GM12872 (cell line): ENCODE measurements around the gene KCNQ1.

Source experiments
- TF ChIP-seq, protein P1 (sequence below): IDR thresholded peaks from 3 replicates; pipeline ENCODE4 v1.5.1; 2011; ENCODE audit warnings: low read depth, mild to moderate bottlenecking, low read length, moderate library complexity; ENCODE audit not compliant: insufficient read depth

KCNQ1 gene

DNA sequence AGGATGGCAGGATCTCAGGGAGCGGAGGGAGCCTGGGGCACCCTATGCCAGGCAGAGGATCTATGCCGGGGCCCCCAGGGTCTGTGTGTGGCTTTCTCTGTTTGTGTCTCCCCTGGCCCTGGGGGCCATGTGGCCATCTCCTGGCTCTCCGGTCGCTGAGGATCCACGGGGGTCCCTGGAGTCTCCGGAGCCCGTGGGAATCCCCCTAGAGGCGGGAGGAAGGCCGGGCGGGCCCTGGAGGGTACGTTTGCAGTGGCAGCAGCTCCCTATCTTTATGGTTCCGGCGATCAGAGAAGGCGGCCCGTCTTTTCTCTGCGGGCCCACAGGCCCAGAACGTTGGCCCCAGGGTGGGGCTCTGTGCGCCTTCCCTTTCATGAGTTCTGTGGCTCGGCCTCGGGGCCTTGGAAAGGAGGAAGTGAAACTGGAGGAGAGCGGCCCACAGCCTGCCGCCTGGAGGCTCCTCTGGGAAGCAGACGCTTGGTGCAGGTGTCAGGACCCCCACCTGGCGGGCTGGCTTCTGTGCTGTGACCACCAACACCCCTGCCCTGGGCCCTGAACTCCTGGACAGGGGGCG lies 82.1 kb downstream of the KCNQ1 start:
- TF ChIP-seq, protein P1, sequence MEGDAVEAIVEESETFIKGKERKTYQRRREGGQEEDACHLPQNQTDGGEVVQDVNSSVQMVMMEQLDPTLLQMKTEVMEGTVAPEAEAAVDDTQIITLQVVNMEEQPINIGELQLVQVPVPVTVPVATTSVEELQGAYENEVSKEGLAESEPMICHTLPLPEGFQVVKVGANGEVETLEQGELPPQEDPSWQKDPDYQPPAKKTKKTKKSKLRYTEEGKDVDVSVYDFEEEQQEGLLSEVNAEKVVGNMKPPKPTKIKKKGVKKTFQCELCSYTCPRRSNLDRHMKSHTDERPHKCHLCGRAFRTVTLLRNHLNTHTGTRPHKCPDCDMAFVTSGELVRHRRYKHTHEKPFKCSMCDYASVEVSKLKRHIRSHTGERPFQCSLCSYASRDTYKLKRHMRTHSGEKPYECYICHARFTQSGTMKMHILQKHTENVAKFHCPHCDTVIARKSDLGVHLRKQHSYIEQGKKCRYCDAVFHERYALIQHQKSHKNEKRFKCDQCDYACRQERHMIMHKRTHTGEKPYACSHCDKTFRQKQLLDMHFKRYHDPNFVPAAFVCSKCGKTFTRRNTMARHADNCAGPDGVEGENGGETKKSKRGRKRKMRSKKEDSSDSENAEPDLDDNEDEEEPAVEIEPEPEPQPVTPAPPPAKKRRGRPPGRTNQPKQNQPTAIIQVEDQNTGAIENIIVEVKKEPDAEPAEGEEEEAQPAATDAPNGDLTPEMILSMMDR = peak; percentile 42; the same call in 2 of the 3 replicates

- TF ChIP-seq, protein P1 = no peak
Measured at GRCh38 chr11:2527621-2528291, 82.9 kb downstream of the KCNQ1 start.

- TF ChIP-seq, protein P1 = no peak
Measured at GRCh38 chr11:2528301-2529050, 83.7 kb downstream of the KCNQ1 start.

- TF ChIP-seq, protein P1 = no peak
Measured at GRCh38 chr11:2529173-2529572, 84.4 kb downstream of the KCNQ1 start.

- TF ChIP-seq, protein P1 = no peak
Measured at GRCh38 chr11:2529636-2530035, 84.8 kb downstream of the KCNQ1 start.

DNA sequence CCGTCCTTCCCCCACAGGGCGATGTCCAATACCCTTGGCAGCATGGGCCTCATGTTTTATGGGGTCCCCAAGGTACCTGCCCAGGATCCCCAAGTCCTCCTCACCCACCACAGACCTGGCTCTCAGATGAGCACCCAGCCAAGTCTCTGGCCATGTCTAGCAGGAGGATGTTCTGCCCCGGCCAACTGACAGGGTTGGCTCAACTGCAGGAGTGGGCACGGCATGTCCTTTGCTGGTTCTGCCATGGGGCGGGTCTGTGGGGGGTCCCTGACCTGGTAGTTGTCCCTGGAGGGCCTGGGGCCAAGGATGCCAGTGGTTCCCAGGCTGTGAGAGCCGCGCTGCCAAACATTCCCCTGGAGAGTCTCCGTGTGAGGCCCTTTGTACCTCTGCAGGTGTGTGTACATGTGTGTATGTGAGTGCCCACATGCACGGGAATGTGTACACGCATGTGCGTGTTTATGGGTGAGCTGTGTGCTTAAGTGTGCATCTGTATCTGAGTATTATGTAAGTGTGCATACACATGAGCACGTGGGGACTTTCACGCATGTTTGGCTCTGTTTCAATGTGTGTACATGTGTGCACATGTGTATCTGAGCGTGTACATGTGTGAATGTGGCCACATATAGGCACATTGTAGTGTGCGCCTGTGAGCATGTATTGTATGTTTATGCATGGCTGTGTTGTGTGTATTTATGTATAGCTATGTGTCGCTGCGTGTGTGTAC lies 85.5 kb downstream of the KCNQ1 start:
- TF ChIP-seq, protein P1 = no peak

GRCh38 chr11:2530855-2531200 lies 86.0 kb downstream of the KCNQ1 start:
- TF ChIP-seq, protein P1 = no peak
